ENCODE data around the gene TUBB4B.

Gene TUBB4B

GRCh38 chr9:137205126-137206069, 35.7 kb upstream of the TUBB4B start, which contains the start of the genes NDOR1 and TMEM203:
Gene NDOR1 (plus strand): TSS chr9:137205700. CDS start chr9:137205778, 78 bp downstream.
Gene TMEM203 (minus strand): TSS chr9:137205648. CDS start chr9:137205414, 234 bp downstream.
- peak; percentile 91 for DNase-seq
- no CpG with 5 or more reads among the region's 98 CpGs for WGBS (ENCODE audit: extremely low coverage, insufficient coverage, low lambda C conversion rate)
- Histone ChIP-seq H3K4me2 (ENCODE audit: low read length) (peak within 1 kb of the TSS; percentile 88), H3K23ac (ENCODE audit: low read length) (no peak within 1 kb of the TSS), H3K27me3 (ENCODE audit: insufficient read depth, low read length, poor library complexity) (no peaks in the 10 kb centered on the region), H2AK5ac (ENCODE audit: low read length) (peak within 1 kb of the TSS; percentile 38), H3K9ac (ENCODE audit: low read length) (peak within 1 kb of the TSS; percentile 96), H3K56ac (ENCODE audit: low read length) (peak within 1 kb of the TSS; percentile 98), H2BK15ac (replicated peaks; ENCODE audit: low read depth) (no peak within 1 kb of the TSS), H3K79me2 (ENCODE audit: control insufficient read depth, insufficient read depth, low read length) (peaks cover 31% of the 10 kb centered on the region), H2BK5ac (ENCODE audit: low read length) (no peak within 1 kb of the TSS), H3K79me1 (ENCODE audit: low read length) (peaks cover 35% of the 10 kb centered on the region), H3K36me3 (ENCODE audit: control insufficient read depth, insufficient read depth, low read length) (peaks cover 3% of the 10 kb centered on the region), H2BK120ac (ENCODE audit: low read depth, low read length) (no peak within 1 kb of the TSS), H4K5ac (ENCODE audit: low read length) (no peak within 1 kb of the TSS), H3K18ac (ENCODE audit: low read length) (peak within 1 kb of the TSS; percentile 63), H4K8ac (ENCODE audit: low read depth, low read length) (no peak within 1 kb of the TSS), H3K4ac (ENCODE audit: low read depth, low read length) (peak within 1 kb of the TSS; percentile 82), H3K27ac (ENCODE audit: low read depth, low read length) (peak within 1 kb of the TSS; percentile 33), H3K4me3 (ENCODE audit: low read length) (peak within 1 kb of the TSS; percentile 98), H3K4me1 (ENCODE audit: control insufficient read depth, low read depth, low read length) (peaks cover 6% of the 10 kb centered on the region)

- no peak for DNase-seq
- H4K5ac ChIP-seq (ENCODE audit: low read length) = no peak overlapping the region
- H3K18ac ChIP-seq (ENCODE audit: low read length) = no peak overlapping the region
- no peak overlapping the region for H3K4me3 ChIP-seq (ENCODE audit: low read length)
- peaks cover 31% of the 10 kb centered on the region for H3K79me2 ChIP-seq (ENCODE audit: control insufficient read depth, insufficient read depth, low read length)
- no peak overlapping the region for H2AK5ac ChIP-seq (ENCODE audit: low read length)
- peaks cover 3% of the 10 kb centered on the region for H3K36me3 ChIP-seq (ENCODE audit: control insufficient read depth, insufficient read depth, low read length)
- H3K27me3 ChIP-seq (ENCODE audit: insufficient read depth, low read length, poor library complexity) = no peaks in the 10 kb centered on the region
- peaks cover 6% of the 10 kb centered on the region for H3K4me1 ChIP-seq (ENCODE audit: control insufficient read depth, low read depth, low read length)
- no peak overlapping the region for H2BK15ac ChIP-seq (replicated peaks; ENCODE audit: low read depth)
- WGBS (ENCODE audit: extremely low coverage, insufficient coverage, low lambda C conversion rate) = no CpG with 5 or more reads among the region's 7 CpGs
- no peak overlapping the region for H3K4ac ChIP-seq (ENCODE audit: low read depth, low read length)
- H2BK5ac ChIP-seq (ENCODE audit: low read length) = no peak overlapping the region
- H4K8ac ChIP-seq (ENCODE audit: low read depth, low read length) = no peak overlapping the region
- no peak overlapping the region for H3K4me2 ChIP-seq (ENCODE audit: low read length)
- peak overlapping the region; percentile 96 for H3K9ac ChIP-seq (ENCODE audit: low read length)
- peaks cover 34% of the 10 kb centered on the region for H3K79me1 ChIP-seq (ENCODE audit: low read length)
- peak overlapping the region; percentile 46 for H3K56ac ChIP-seq (ENCODE audit: low read length)
- no peak overlapping the region for H3K27ac ChIP-seq (ENCODE audit: low read depth, low read length)
- no peak overlapping the region for H2BK120ac ChIP-seq (ENCODE audit: low read depth, low read length)
- no peak overlapping the region for H3K23ac ChIP-seq (ENCODE audit: low read length)
Measured at GRCh38 chr9:137206602-137207001, 34.5 kb upstream of the TUBB4B start.

- no peaks in the 10 kb centered on the region for H3K4me1 ChIP-seq (ENCODE audit: control insufficient read depth, low read depth, low read length)
- H2BK5ac ChIP-seq (ENCODE audit: low read length) = no peak overlapping the region
- H4K5ac ChIP-seq (ENCODE audit: low read length) = no peak overlapping the region
- H3K23ac ChIP-seq (ENCODE audit: low read length) = no peak overlapping the region
- no peak overlapping the region for H4K8ac ChIP-seq (ENCODE audit: low read depth, low read length)
- peaks cover 10% of the 10 kb centered on the region for H3K79me1 ChIP-seq (ENCODE audit: low read length)
- DNase-seq = no peak
- no peak overlapping the region for H3K56ac ChIP-seq (ENCODE audit: low read length)
- H3K27me3 ChIP-seq (ENCODE audit: insufficient read depth, low read length, poor library complexity) = no peaks in the 10 kb centered on the region
- no peak overlapping the region for H3K4ac ChIP-seq (ENCODE audit: low read depth, low read length)
- H3K9ac ChIP-seq (ENCODE audit: low read length) = no peak overlapping the region
- no peak overlapping the region for H2AK5ac ChIP-seq (ENCODE audit: low read length)
- H3K18ac ChIP-seq (ENCODE audit: low read length) = no peak overlapping the region
- no peak overlapping the region for H2BK120ac ChIP-seq (ENCODE audit: low read depth, low read length)
- no peak overlapping the region for H2BK15ac ChIP-seq (replicated peaks; ENCODE audit: low read depth)
- no CpG with 5 or more reads among the region's 13 CpGs for WGBS (ENCODE audit: extremely low coverage, insufficient coverage, low lambda C conversion rate)
- peaks cover 4% of the 10 kb centered on the region for H3K36me3 ChIP-seq (ENCODE audit: control insufficient read depth, insufficient read depth, low read length)
- H3K4me2 ChIP-seq (ENCODE audit: low read length) = no peak overlapping the region
- H3K79me2 ChIP-seq (ENCODE audit: control insufficient read depth, insufficient read depth, low read length) = peaks cover 7% of the 10 kb centered on the region
- no peak overlapping the region for H3K4me3 ChIP-seq (ENCODE audit: low read length)
- H3K27ac ChIP-seq (ENCODE audit: low read depth, low read length) = no peak overlapping the region
Measured at GRCh38 chr9:137211532-137211931, 29.6 kb upstream of the TUBB4B start.

- no CpG with 5 or more reads among the region's 21 CpGs for WGBS (ENCODE audit: extremely low coverage, insufficient coverage, low lambda C conversion rate)
- H2AK5ac ChIP-seq (ENCODE audit: low read length) = no peak overlapping the region
- no peak overlapping the region for H2BK5ac ChIP-seq (ENCODE audit: low read length)
- H3K4me3 ChIP-seq (ENCODE audit: low read length) = no peak overlapping the region
- H3K9ac ChIP-seq (ENCODE audit: low read length) = no peak overlapping the region
- no peaks in the 10 kb centered on the region for H3K79me2 ChIP-seq (ENCODE audit: control insufficient read depth, insufficient read depth, low read length)
- no peak overlapping the region for H4K8ac ChIP-seq (ENCODE audit: low read depth, low read length)
- no peak overlapping the region for H3K4ac ChIP-seq (ENCODE audit: low read depth, low read length)
- no peak overlapping the region for H3K23ac ChIP-seq (ENCODE audit: low read length)
- H3K79me1 ChIP-seq (ENCODE audit: low read length) = peaks cover under 1% of the 10 kb centered on the region
- H3K56ac ChIP-seq (ENCODE audit: low read length) = no peak overlapping the region
- H3K36me3 ChIP-seq (ENCODE audit: control insufficient read depth, insufficient read depth, low read length) = peaks cover 1% of the 10 kb centered on the region
- H3K18ac ChIP-seq (ENCODE audit: low read length) = no peak overlapping the region
- no peak overlapping the region for H3K27ac ChIP-seq (ENCODE audit: low read depth, low read length)
- no peak overlapping the region for H2BK15ac ChIP-seq (replicated peaks; ENCODE audit: low read depth)
- DNase-seq = no peak
- no peak overlapping the region for H3K4me2 ChIP-seq (ENCODE audit: low read length)
- H3K27me3 ChIP-seq (ENCODE audit: insufficient read depth, low read length, poor library complexity) = no peaks in the 10 kb centered on the region
- H4K5ac ChIP-seq (ENCODE audit: low read length) = no peak overlapping the region
- no peaks in the 10 kb centered on the region for H3K4me1 ChIP-seq (ENCODE audit: control insufficient read depth, low read depth, low read length)
- H2BK120ac ChIP-seq (ENCODE audit: low read depth, low read length) = no peak overlapping the region
Measured at GRCh38 chr9:137212520-137212919, 28.6 kb upstream of the TUBB4B start.

GRCh38 chr9:137213160-137214060, 27.7 kb upstream of the TUBB4B start:
- Histone ChIP-seq H3K18ac (ENCODE audit: low read length) (no peak overlapping the region), H2BK5ac (ENCODE audit: low read length) (no peak overlapping the region), H3K27me3 (ENCODE audit: insufficient read depth, low read length, poor library complexity) (no peaks in the 10 kb centered on the region), H3K79me1 (ENCODE audit: low read length) (no peaks in the 10 kb centered on the region), H3K23ac (ENCODE audit: low read length) (no peak overlapping the region), H3K36me3 (ENCODE audit: control insufficient read depth, insufficient read depth, low read length) (peaks cover 1% of the 10 kb centered on the region), H3K9ac (ENCODE audit: low read length) (no peak overlapping the region), H2BK120ac (ENCODE audit: low read depth, low read length) (no peak overlapping the region), H4K5ac (ENCODE audit: low read length) (no peak overlapping the region), H2BK15ac (replicated peaks; ENCODE audit: low read depth) (no peak overlapping the region), H3K56ac (ENCODE audit: low read length) (no peak overlapping the region), H3K4ac (ENCODE audit: low read depth, low read length) (no peak overlapping the region), H3K4me1 (ENCODE audit: control insufficient read depth, low read depth, low read length) (no peaks in the 10 kb centered on the region), H3K27ac (ENCODE audit: low read depth, low read length) (no peak overlapping the region), H3K4me3 (ENCODE audit: low read length) (no peak overlapping the region), H2AK5ac (ENCODE audit: low read length) (no peak overlapping the region), H3K79me2 (ENCODE audit: control insufficient read depth, insufficient read depth, low read length) (no peaks in the 10 kb centered on the region), H4K8ac (ENCODE audit: low read depth, low read length) (no peak overlapping the region), H3K4me2 (ENCODE audit: low read length) (no peak overlapping the region)
- WGBS (ENCODE audit: extremely low coverage, insufficient coverage, low lambda C conversion rate) = no CpG with 5 or more reads among the region's 49 CpGs
- no peak for DNase-seq

Data from mesendoderm (in vitro differentiated cells).